IMR-90 (cell line): ENCODE measurements around the gene DHDH. TPM values are rescaled to one million over a fixed set of nuclear protein-coding genes. Genes with fewer than 3 reads are reported as not detected.

Experiments
- ATAC-seq: fragments of 200-7000 bp; cut with Tn5 transposase; 2 replicates; pipeline ENCODE4 v1.9.1; 2020; ENCODE audit warnings: low read depth, mild to moderate bottlenecking, moderate library complexity
- BruUV-seq: library from RNA; stranded (reverse); fragments of 400-500 nt; replicated peaks from 2 replicates; lab custom pipeline; 2021; lab: Mats Ljungman, UMichigan
- CTCF ChIA-PET: fragments of 300-600 bp; formaldehyde crosslinking; extraction: SDS; loops from one replicate; lab custom pipeline; 2021; ENCODE audit warnings: antibody characterized with exemption; lab: Yijun Ruan, JAX
- POLR2A ChIA-PET: fragments of 300-600 bp; sonication (Branson Sonifier 250); formaldehyde crosslinking; loops from one replicate; lab custom pipeline; 2022; ENCODE audit warnings: antibody characterized with exemption; ENCODE audit not compliant: unreplicated experiment; lab: Charles Lee
- DNase-seq: peaks from one replicate; pipeline ENCODE4 v3.0.0; 2013
- H2AFZ ChIP-seq: replicated peaks from 2 replicates; pipeline ENCODE3; 2013; ENCODE audit warnings: low read length, mild to moderate bottlenecking; ENCODE audit not compliant: poor library complexity
- H2AK5ac ChIP-seq: 2 replicates; pipeline ENCODE4 v1.6.1; 2013; ENCODE audit warnings: low read depth, low read length, inconsistent platforms
- H2AK9ac ChIP-seq: replicated peaks from 2 replicates; pipeline ENCODE3; 2013; ENCODE audit warnings: mild to moderate bottlenecking, low read depth, low read length, moderate library complexity; ENCODE audit not compliant: poor library complexity
- H2BK120ac ChIP-seq: 2 replicates; pipeline ENCODE4 v1.6.1; 2013; ENCODE audit warnings: low read depth, low read length, inconsistent platforms
- H2BK15ac ChIP-seq: 3 replicates; pipeline ENCODE4 v1.6.1; 2013; ENCODE audit warnings: low read depth, low read length, inconsistent platforms
- H2BK20ac ChIP-seq: 2 replicates; pipeline ENCODE4 v1.6.1; 2013; ENCODE audit warnings: low read depth, mild to moderate bottlenecking, inconsistent platforms, low read length, moderate library complexity
- H2BK5ac ChIP-seq: 2 replicates; pipeline ENCODE4 v1.6.1; 2013; ENCODE audit warnings: mild to moderate bottlenecking, low read depth, low read length, inconsistent platforms; ENCODE audit not compliant: poor library complexity, severe bottlenecking
- H3K14ac ChIP-seq: replicated peaks from 2 replicates; pipeline ENCODE4 v1.6.1; 2013; ENCODE audit warnings: low read depth, low read length, inconsistent platforms
- H3K18ac ChIP-seq: 2 replicates; pipeline ENCODE4 v1.6.1; 2013; ENCODE audit warnings: low read depth, low read length, control low read depth
- H3K23ac ChIP-seq: 2 replicates; pipeline ENCODE4 v1.6.1; 2013; ENCODE audit warnings: low read depth, low read length, inconsistent platforms
- H3K27ac ChIP-seq: 2 replicates; pipeline ENCODE4 v1.5.1; 2013; ENCODE audit warnings: mild to moderate bottlenecking, control low read depth, low read length; ENCODE audit not compliant: insufficient read depth
- H3K27me3 ChIP-seq: 2 replicates; pipeline ENCODE4 v1.6.1; 2013; ENCODE audit warnings: low read length; ENCODE audit not compliant: control insufficient read depth, insufficient read depth
- H3K36me3 ChIP-seq: 2 replicates; pipeline ENCODE4 v1.6.1; 2013; ENCODE audit warnings: low read length, mixed read lengths; ENCODE audit not compliant: control insufficient read depth, insufficient read depth
- H3K4ac ChIP-seq: 2 replicates; pipeline ENCODE4 v1.6.1; 2013; ENCODE audit warnings: low read depth, low read length, inconsistent platforms
- H3K4me1 ChIP-seq: 2 replicates; pipeline ENCODE4 v1.6.1; 2013; ENCODE audit warnings: low read length, mixed read lengths; ENCODE audit not compliant: control insufficient read depth, insufficient read depth
- H3K4me2 ChIP-seq: 2 replicates; pipeline ENCODE4 v1.6.1; 2013; ENCODE audit warnings: low read depth, mild to moderate bottlenecking, control low read depth, low read length, moderate library complexity
- H3K4me3 ChIP-seq: 2 replicates; pipeline ENCODE4 v1.5.1; 2013; ENCODE audit warnings: low read depth, mild to moderate bottlenecking, control low read depth, low read length, moderate library complexity; ENCODE audit not compliant: insufficient read depth
- H3K56ac ChIP-seq: 2 replicates; pipeline ENCODE4 v1.6.1; 2013; ENCODE audit warnings: low read length, inconsistent platforms; ENCODE audit not compliant: insufficient read depth; ENCODE audit errors: extremely low read depth
- H3K79me1 ChIP-seq, 2 experiments: 2 replicates each; pipeline ENCODE4 v1.6.1; 2013; ENCODE audit warnings: low read length in 2 of 2, inconsistent platforms in 1 of 2, low read depth in 1 of 2
- H3K9ac ChIP-seq: 2 replicates; pipeline ENCODE4 v1.6.1; 2013; ENCODE audit warnings: low read depth, low read length, control low read depth
- H3K9me1 ChIP-seq: 2 replicates; pipeline ENCODE4 v1.6.1; 2013; ENCODE audit warnings: low read length, inconsistent platforms; ENCODE audit not compliant: insufficient read depth
- H3K9me3 ChIP-seq: 2 replicates; pipeline ENCODE4 v1.6.1; 2013; ENCODE audit warnings: low read length; ENCODE audit not compliant: control insufficient read depth, insufficient read depth
- H4K20me1 ChIP-seq: 2 replicates; pipeline ENCODE4 v1.6.1; 2013; ENCODE audit warnings: low read length, inconsistent platforms; ENCODE audit not compliant: insufficient read depth
- H4K5ac ChIP-seq: 2 replicates; pipeline ENCODE4 v1.6.1; 2013; ENCODE audit warnings: mild to moderate bottlenecking, low read depth, low read length, control low read depth
- H4K8ac ChIP-seq, 2 experiments: 2 replicates each; pipeline ENCODE4 v1.6.1; 2013; ENCODE audit warnings: low read depth in 2 of 2, low read length in 2 of 2, control low read depth in 1 of 2, inconsistent platforms in 1 of 2
- H4K91ac ChIP-seq: 2 replicates; pipeline ENCODE4 v1.6.1; 2013; ENCODE audit warnings: low read depth, low read length, inconsistent platforms; ENCODE audit not compliant: insufficient read depth
- POLR2A ChIP-seq: IDR thresholded peaks from 2 replicates; pipeline ENCODE4 v1.6.1; 2012; ENCODE audit warnings: mild to moderate bottlenecking, low read depth, low read length
- WGBS, 2 experiments: methylation state at CpG; one replicate each; pipeline versions ENCODE4 v1.1.5 to v1.1.7; 2013; ENCODE audit warnings: missing lambda C conversion rate in 2 of 2; ENCODE audit not compliant: insufficient read length in 1 of 2; ENCODE audit errors: extremely low coverage in 2 of 2; 5-methylcytosine and 5-hydroxymethylcytosine counted together
- dilution Hi-C: fragments of 300-500 bp; cut with HindIII; formaldehyde crosslinking; loops from one replicate; pipeline ENCODE4 v1.14.3; 2018; ENCODE audit warnings: low sequenced_read_pairs; ENCODE audit not compliant: unreplicated experiment
- in situ Hi-C: fragments of 300-500 bp; cut with MboI; formaldehyde crosslinking; loops from 3 replicates; pipeline ENCODE4 v1.14.3; 2019; ENCODE audit warnings: low sequenced_read_pairs, inconsistent platforms, mixed read lengths
- intact Hi-C: fragments of 100-400 bp; cut with micrococcal nuclease; formaldehyde crosslinking; loops from 2 replicates; pipeline ENCODE4 v1.10.0; 2022
- polyA plus RNA-seq, 3 experiments: library from polyadenylated mRNA; depleted of rRNA; stranded (reverse); fragments of >200 nt; gene quantifications; 2 replicates each; pipeline ENCODE4 v1.2.3, GENCODE V29; 2012; ENCODE audit warnings: low replicate concordance in 1 of 3
- total RNA-seq: library from RNA; depleted of rRNA; stranded (reverse); fragments of >200 nt; gene quantifications from 2 replicates; pipeline ENCODE4 v1.2.3, GENCODE V29; 2012

Gene DHDH
- total and polyA plus RNA-seq, 2 of the 4 experiments (the other 2 are of a cell fraction) = 0.36 to 0.53 TPM

DNA sequence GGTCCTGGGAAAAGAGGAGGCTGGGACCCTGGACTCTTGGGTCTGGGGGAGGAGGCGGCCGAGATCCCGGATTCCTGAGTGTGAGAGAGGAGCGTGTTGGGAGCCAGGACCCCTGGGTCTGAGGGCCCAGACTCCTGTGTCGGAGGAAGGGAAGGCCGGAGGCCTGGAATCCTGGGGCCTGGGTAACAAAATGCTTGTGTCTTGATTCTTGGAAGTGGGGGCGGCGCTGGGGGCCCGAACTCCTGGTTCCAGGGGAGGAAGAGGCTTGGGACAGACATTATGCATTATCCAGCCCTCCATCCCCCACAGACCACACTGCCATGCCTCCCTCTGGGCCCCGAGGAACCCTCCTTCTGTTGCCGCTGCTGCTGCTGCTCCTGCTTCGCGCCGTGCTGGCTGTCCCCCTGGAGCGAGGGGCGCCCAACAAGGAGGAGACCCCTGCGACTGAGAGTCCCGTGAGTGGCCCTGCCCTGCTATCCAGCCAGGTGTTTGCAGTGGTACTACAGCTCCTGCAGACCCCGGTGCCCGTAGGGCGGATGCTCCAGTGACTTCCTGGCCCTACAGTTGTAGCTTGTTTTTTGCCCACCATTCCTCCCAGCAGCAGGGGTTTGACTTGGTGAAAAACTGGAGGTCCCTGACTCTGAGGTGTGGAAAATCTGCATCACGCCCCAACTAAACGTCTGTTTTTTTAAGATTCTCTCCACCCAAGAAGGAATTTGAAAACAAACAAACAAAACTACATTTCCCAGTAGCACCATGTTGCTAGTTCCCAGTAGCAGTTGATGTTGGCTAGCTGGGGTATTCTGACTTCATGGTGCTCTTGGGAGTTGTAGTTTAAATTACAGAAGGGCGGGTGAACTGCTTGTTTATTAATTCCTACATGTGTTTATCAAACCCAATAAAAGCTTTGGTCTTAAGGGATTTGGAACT lies 32.8 kb upstream of the DHDH start:
- Histone ChIP-seq H3K4me1 (peaks cover 2% of the 10 kb centered on the region; the same call in 1 of the 2 replicates), H3K56ac (no peak overlapping the region; the same call in 1 of the 2 replicates), H3K9me3 (no peaks in the 10 kb centered on the region), H3K4ac (peak overlapping the region; percentile 85), H3K9me1 (peaks cover 12% of the 10 kb centered on the region), H4K8ac (peak overlapping the region; percentile 5 to 54; a peak in 3 of 4 replicates), H3K23ac (peak overlapping the region; percentile 62; the same call in 1 of the 2 replicates), H2BK120ac (no peak overlapping the region), H3K36me3 (peaks cover 18% of the 10 kb centered on the region), H3K9ac (peak overlapping the region; percentile 71), H3K4me3 (peak overlapping the region; percentile 79), H2BK15ac (no peak overlapping the region), H2AFZ (peak overlapping the region; percentile 91), H2BK20ac (no peak overlapping the region), H2AK9ac (peak overlapping the region; percentile 94), H3K18ac (no peak overlapping the region), H2AK5ac (peak overlapping the region; percentile 55; the same call in 1 of the 2 replicates), H4K5ac (peak overlapping the region; percentile 15; the same call in 1 of the 2 replicates), H3K27me3 (no peaks in the 10 kb centered on the region), H3K4me2 (peak overlapping the region; percentile 96), H3K27ac (peak overlapping the region; percentile 56), H4K20me1 (peaks cover 2% of the 10 kb centered on the region; the same call in 1 of the 2 replicates), H3K14ac (peak overlapping the region; percentile 69), H3K79me1 (peaks cover 20 to 48% of the 10 kb centered on the region in 2 experiments), H2BK5ac (peak overlapping the region; percentile 38), H4K91ac (peak overlapping the region; percentile 43)
- dilution Hi-C loops = no loop called here
- in situ Hi-C loops = no loop called here
- ChIA-PET POLR2A (interaction anchor here (0.6 to 1.4 kb wide), 3 partner anchors 21 to 63 kb away, joined by 3 to 5 read pairs (median 5); no protein-coding TSS in a partner anchor), CTCF (interaction anchor here (0.6 to 1.0 kb wide), 2 partner anchors 51 to 117 kb away, joined by 3 to 4 read pairs; no protein-coding TSS in a partner anchor)
- peak; percentile 2; the same call in 1 of the 2 replicates for ATAC-seq
- TSS peak; percentile 70 for BruUV-seq
- intact Hi-C loops = loop anchor here (2.0 kb wide), 1 partner anchor 54 kb away; the partner anchor contains the start of gene BAX
- 13% methylated on average over 14 of the region's 24 CpGs; no CpG with 5 or more reads in 1 of the 2 experiments for whole genome bisulfite sequencing, 2 experiments
- TF ChIP-seq POLR2A = no peak
- peak; percentile 35 for DNase-seq
